ENCODE measurements around the gene ATP6V1F.

- TF ChIP-seq YY1 (IDR thresholded peaks at IDR 0.05; ENCODE audit: insufficient read depth, insufficient read length): no peak
- TF ChIP-seq ZNF274 (IDR thresholded peaks at IDR 0.05; ENCODE audit: low read depth, low read length): no peak
Measured at GRCh38 chr7:128911423-128912031, 48.9 kb downstream of the ATP6V1F start.
